Peyer's patch (tissue), 4 donors: ENCODE measurements around the gene TRABD2A. TPM values are rescaled to one million over a fixed set of nuclear protein-coding genes. Genes with fewer than 3 reads are reported as not detected.
A peak's percentile ranks its signal among the peaks of the same experiment; 100 is the strongest.

Experiments
- DNase-seq, 3 donors: peaks; one replicate each; pipeline ENCODE4 v3.0.0-alpha.2; 2017 to 2019
- H3K27ac ChIP-seq, 4 donors: fragments of 200-600 bp; sonication (generic); one replicate each; pipeline ENCODE4 v1.5.1; 2016 to 2019
- H3K27me3 ChIP-seq, 2 donors: fragments of 200-600 bp; sonication (generic); one replicate each; pipeline ENCODE4 v1.5.1; 2019
- H3K36me3 ChIP-seq, 3 donors: fragments of 200-600 bp; sonication (generic); one replicate each; pipeline ENCODE4 v1.5.1; 2016 to 2019
- H3K4me1 ChIP-seq, 4 donors: fragments of 200-600 bp; sonication (generic); one replicate each; pipeline ENCODE4 v1.5.1; 2016 to 2019
- H3K4me3 ChIP-seq, 4 donors: fragments of 200-600 bp; sonication (generic); 1 replicate in 3 of 4; 2 replicates in 1 of 4; pipeline ENCODE4 v1.5.1; 2016 to 2019; ENCODE audit warnings: mild to moderate bottlenecking in 1 of 4
- H3K9me3 ChIP-seq, 4 donors: fragments of 200-600 bp; sonication (generic); one replicate each; pipeline ENCODE4 v1.5.1; 2016 to 2019; ENCODE audit warnings: mild to moderate bottlenecking in 1 of 4
- CTCF ChIP-seq, 6 experiments: fragments of 450-650 bp in 4 of 6; fragments of 200-600 bp in 2 of 6; sonication (generic) in 1 of 6; IDR thresholded peaks; one replicate each; pipeline ENCODE4 v1.5.1; 2017 to 2019; ENCODE audit warnings: antibody characterized with exemption in 6 of 6, mild to moderate bottlenecking in 3 of 6, moderate library complexity in 1 of 6
- POLR2A ChIP-seq, 2 donors: fragments of 450-650 bp; IDR thresholded peaks; one replicate each; pipeline ENCODE4 v1.5.1; 2017; ENCODE audit warnings: antibody characterized with exemption in 2 of 2, mild to moderate bottlenecking in 2 of 2, moderate library complexity in 2 of 2
- total RNA-seq, 4 donors: library from RNA; depleted of rRNA; stranded (reverse); fragments of >200 nt; gene quantifications; one replicate each; pipeline ENCODE4 v1.1.0, GENCODE V29; 2016

Gene TRABD2A, protein sequence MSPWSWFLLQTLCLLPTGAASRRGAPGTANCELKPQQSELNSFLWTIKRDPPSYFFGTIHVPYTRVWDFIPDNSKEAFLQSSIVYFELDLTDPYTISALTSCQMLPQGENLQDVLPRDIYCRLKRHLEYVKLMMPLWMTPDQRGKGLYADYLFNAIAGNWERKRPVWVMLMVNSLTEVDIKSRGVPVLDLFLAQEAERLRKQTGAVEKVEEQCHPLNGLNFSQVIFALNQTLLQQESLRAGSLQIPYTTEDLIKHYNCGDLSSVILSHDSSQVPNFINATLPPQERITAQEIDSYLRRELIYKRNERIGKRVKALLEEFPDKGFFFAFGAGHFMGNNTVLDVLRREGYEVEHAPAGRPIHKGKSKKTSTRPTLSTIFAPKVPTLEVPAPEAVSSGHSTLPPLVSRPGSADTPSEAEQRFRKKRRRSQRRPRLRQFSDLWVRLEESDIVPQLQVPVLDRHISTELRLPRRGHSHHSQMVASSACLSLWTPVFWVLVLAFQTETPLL
- 10 to 100 TPM; 32.2 to 85.4 (median 55.0) TPM for total RNA-seq

GRCh38 chr2:84880645-84881521 is at the start of gene TRABD2A:
Gene TRABD2A, minus strand, starts transcription at chr2:84881084. Its CDS starts 45 bp downstream, at chr2:84881039.
- Histone ChIP-seq H3K27me3 (peaks cover 0 to 7% of the 10 kb centered on the region in 2 donors), H3K27ac (peak within 1 kb of the TSS; percentile 68 to 72 (median 72)), H3K9me3 (no peaks in the 10 kb centered on the region), H3K36me3 (no peaks in the 10 kb centered on the region), H3K4me3 (peak within 1 kb of the TSS; percentile 52 to 90 (median 67)), H3K4me1 (peaks cover 0 to 11% (median 0%) of the 10 kb centered on the region in 4 donors)
- DNase-seq: peak; percentile 38 to 68 (median 67)
- TF ChIP-seq POLR2A (IDR thresholded peaks at IDR 0.05): no peak
- no peak for TF ChIP-seq CTCF (IDR thresholded peaks at IDR 0.05)

DNA sequence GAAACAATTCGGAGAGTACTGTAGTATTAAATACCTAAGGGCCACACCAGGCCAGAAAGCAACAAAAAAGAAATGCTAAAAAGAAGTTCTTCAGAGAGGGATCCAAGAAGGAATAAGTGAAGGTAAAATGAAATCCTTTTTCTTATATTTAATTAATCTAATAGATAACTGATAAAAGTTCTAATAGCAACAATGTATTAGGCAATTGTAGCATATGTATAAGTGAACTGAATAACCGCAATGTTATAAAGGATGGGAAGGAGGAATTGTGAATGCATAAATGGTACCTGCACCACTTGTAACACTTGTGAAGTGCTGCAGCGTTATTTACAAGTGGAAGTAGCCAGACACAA is 46.4 kb upstream of the TRABD2A start:
- TF ChIP-seq POLR2A (IDR thresholded peaks at IDR 0.05) (no peak), CTCF (IDR thresholded peaks at IDR 0.05) (peak in 1 of 6 experiments; percentile 21)
- Histone ChIP-seq H3K27ac (no peak overlapping the region), H3K27me3 (no peaks in the 10 kb centered on the region), H3K4me3 (peak overlapping the region in 2 of 4 donors; percentile 41 to 52), H3K4me1 (peaks cover 0 to 20% (median 10%) of the 10 kb centered on the region in 4 donors), H3K36me3 (no peaks in the 10 kb centered on the region), H3K9me3 (no peaks in the 10 kb centered on the region)
- no peak for DNase-seq

GRCh38 chr2:84925724-84926376 is 45.0 kb upstream of the TRABD2A start:
- Histone ChIP-seq H3K4me3 (peak overlapping the region; percentile 41 to 52 (median 50)), H3K27ac (peak overlapping the region; percentile 49 to 85 (median 70))

GRCh38 chr2:84925336-84925723 is 44.4 kb upstream of the TRABD2A start:
- H3K4me3 ChIP-seq: no peak overlapping the region
- no peaks in the 10 kb centered on the region for H3K36me3 ChIP-seq
- no peaks in the 10 kb centered on the region for H3K9me3 ChIP-seq
- no peaks in the 10 kb centered on the region for H3K27me3 ChIP-seq
- peaks cover 0 to 23% (median 11%) of the 10 kb centered on the region in 4 donors for H3K4me1 ChIP-seq
- peak in 1 of 3 donors; percentile 50 for DNase-seq
- peak overlapping the region; percentile 6 to 85 (median 70) for H3K27ac ChIP-seq
- TF ChIP-seq POLR2A (IDR thresholded peaks at IDR 0.05) (no peak), CTCF (IDR thresholded peaks at IDR 0.05) (no peak)

More at GRCh38 chr2:84925724-84926376, 45.0 kb upstream of the TRABD2A start:
- peak in 1 of 2 donors; percentile 65 for TF ChIP-seq POLR2A (IDR thresholded peaks at IDR 0.05)
- TF ChIP-seq CTCF (IDR thresholded peaks at IDR 0.05): peak; percentile 99 to 100 (median 100)
- Histone ChIP-seq H3K4me1 (peaks cover 0 to 20% (median 10%) of the 10 kb centered on the region in 4 donors), H3K9me3 (no peaks in the 10 kb centered on the region), H3K36me3 (no peaks in the 10 kb centered on the region), H3K27me3 (no peaks in the 10 kb centered on the region)
- peak; percentile 99 to 100 (median 100) for DNase-seq
